MM.1S (cell line): Measurements from ENCODE around the gene PTPRB.

Experiments
- DNase-seq: peaks from one replicate; pipeline ENCODE4 v3.0.0-alpha.2; 2015
- H2AFZ ChIP-seq: fragments of 300-600 bp; sonication (generic); 2 replicates; pipeline ENCODE4 v1.6.0; 2016; ENCODE audit warnings: antibody characterized with exemption, low read length
- H3F3A ChIP-seq: fragments of 300-600 bp; sonication (generic); 2 replicates; pipeline ENCODE4 v1.6.1; 2016; ENCODE audit warnings: mild to moderate bottlenecking, antibody characterized with exemption, low read length, moderate library complexity, mixed read lengths; ENCODE audit not compliant: insufficient read depth
- H3K27ac ChIP-seq: fragments of 300-600 bp; sonication (generic); 2 replicates; pipeline ENCODE4 v1.5.1; 2016; ENCODE audit warnings: mild to moderate bottlenecking, low read length
- H3K27me3 ChIP-seq: fragments of 300-600 bp; sonication (generic); replicated peaks from 2 replicates; pipeline ENCODE4 v1.6.0; 2016; ENCODE audit warnings: low read length; ENCODE audit not compliant: insufficient read depth
- H3K36me3 ChIP-seq: fragments of 300-600 bp; sonication (generic); replicated peaks from 2 replicates; pipeline ENCODE4 v1.6.1; 2016; ENCODE audit warnings: mild to moderate bottlenecking, low read length, mixed read lengths; ENCODE audit not compliant: insufficient read depth
- H3K4me1 ChIP-seq: fragments of 300-600 bp; sonication (generic); 2 replicates; pipeline ENCODE4 v1.6.1; 2016; ENCODE audit warnings: low read length, mixed read lengths
- H3K4me2 ChIP-seq: fragments of 300-600 bp; sonication (generic); 2 replicates; pipeline ENCODE4 v1.6.0; 2016; ENCODE audit warnings: low read depth, low read length
- H3K4me3 ChIP-seq: fragments of 300-600 bp; sonication (generic); 2 replicates; pipeline ENCODE4 v1.5.1; 2016; ENCODE audit warnings: low read length, mixed read lengths
- H3K79me2 ChIP-seq: fragments of 300-600 bp; sonication (generic); 2 replicates; pipeline ENCODE4 v1.6.1; 2016; ENCODE audit warnings: mixed run types, low read length, mixed read lengths
- H3K9ac ChIP-seq: fragments of 300-600 bp; sonication (generic); 2 replicates; pipeline ENCODE4 v1.6.1; 2016; ENCODE audit warnings: low read length, mixed read lengths
- H3K9me2 ChIP-seq: fragments of 300-600 bp; sonication (generic); replicated peaks from 2 replicates; pipeline ENCODE4 v1.6.1; 2016; ENCODE audit warnings: mild to moderate bottlenecking, low read length, mixed read lengths; ENCODE audit not compliant: insufficient read depth
- H3K9me3 ChIP-seq: fragments of 300-600 bp; sonication (generic); replicated peaks from 2 replicates; pipeline ENCODE4 v1.6.1; 2016; ENCODE audit warnings: mild to moderate bottlenecking, low read length, mixed read lengths; ENCODE audit not compliant: insufficient read depth
- H4K20me1 ChIP-seq: fragments of 300-600 bp; sonication (generic); 2 replicates; pipeline ENCODE4 v1.6.1; 2016; ENCODE audit warnings: mild to moderate bottlenecking, low read length, moderate library complexity, mixed read lengths; ENCODE audit not compliant: insufficient read depth
- EZH2 ChIP-seq: fragments of 300-600 bp; sonication (generic); optimal IDR thresholded peaks from 2 replicates; pipeline ENCODE3; 2017; ENCODE audit warnings: low read depth, mild to moderate bottlenecking, antibody characterized with exemption, low read length, mixed read lengths
- EZH2phosphoT487 ChIP-seq: fragments of 300-600 bp; sonication (generic); IDR thresholded peaks from 2 replicates; pipeline ENCODE4 v1.6.1; 2018; ENCODE audit warnings: antibody characterized with exemption, low read length
- TF ChIP-seq, protein P1 (sequence below): fragments of 300-600 bp; sonication (generic); IDR thresholded peaks from 2 replicates; pipeline ENCODE4 v1.5.1; 2016; ENCODE audit warnings: antibody characterized with exemption, low read length, mixed read lengths

PTPRB gene

DNA sequence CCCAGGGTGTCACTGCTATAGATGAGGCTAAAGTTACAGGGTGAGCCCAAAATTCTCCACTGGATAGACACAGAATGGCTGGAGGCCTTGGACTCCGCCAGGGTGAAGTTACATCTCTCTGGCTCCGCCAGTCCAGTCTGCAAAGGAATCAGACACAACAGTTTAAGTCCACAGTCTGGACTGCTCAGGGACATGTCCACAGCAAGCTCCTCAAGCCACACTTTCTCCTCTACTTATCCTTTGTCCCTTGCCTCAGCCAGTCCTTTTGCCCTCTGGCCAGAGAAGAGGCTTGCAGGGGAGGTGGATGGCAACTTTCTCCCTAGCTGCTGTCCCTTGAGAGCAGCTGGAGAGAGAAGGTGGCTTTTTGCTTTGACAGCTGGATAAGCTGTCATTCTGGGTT is 28.0 kb downstream of the PTPRB start:
- no peak overlapping the region for H3K9ac ChIP-seq
- no peaks in the 10 kb centered on the region for H3K4me1 ChIP-seq
- no peaks in the 10 kb centered on the region for H3K79me2 ChIP-seq
- no peak overlapping the region for H3K27ac ChIP-seq
- no peaks in the 10 kb centered on the region for H3K9me2 ChIP-seq
- H3K27me3 ChIP-seq = no peaks in the 10 kb centered on the region
- no peaks in the 10 kb centered on the region for H3K9me3 ChIP-seq
- no peaks in the 10 kb centered on the region for H3K36me3 ChIP-seq
- H2AFZ ChIP-seq = no peak overlapping the region
- no peak for DNase-seq
- H3F3A ChIP-seq = no peaks in the 10 kb centered on the region
- no peaks in the 10 kb centered on the region for H4K20me1 ChIP-seq
- TF ChIP-seq EZH2phosphoT487 = no peak
- TF ChIP-seq EZH2 = no peak
- TF ChIP-seq, protein P1, sequence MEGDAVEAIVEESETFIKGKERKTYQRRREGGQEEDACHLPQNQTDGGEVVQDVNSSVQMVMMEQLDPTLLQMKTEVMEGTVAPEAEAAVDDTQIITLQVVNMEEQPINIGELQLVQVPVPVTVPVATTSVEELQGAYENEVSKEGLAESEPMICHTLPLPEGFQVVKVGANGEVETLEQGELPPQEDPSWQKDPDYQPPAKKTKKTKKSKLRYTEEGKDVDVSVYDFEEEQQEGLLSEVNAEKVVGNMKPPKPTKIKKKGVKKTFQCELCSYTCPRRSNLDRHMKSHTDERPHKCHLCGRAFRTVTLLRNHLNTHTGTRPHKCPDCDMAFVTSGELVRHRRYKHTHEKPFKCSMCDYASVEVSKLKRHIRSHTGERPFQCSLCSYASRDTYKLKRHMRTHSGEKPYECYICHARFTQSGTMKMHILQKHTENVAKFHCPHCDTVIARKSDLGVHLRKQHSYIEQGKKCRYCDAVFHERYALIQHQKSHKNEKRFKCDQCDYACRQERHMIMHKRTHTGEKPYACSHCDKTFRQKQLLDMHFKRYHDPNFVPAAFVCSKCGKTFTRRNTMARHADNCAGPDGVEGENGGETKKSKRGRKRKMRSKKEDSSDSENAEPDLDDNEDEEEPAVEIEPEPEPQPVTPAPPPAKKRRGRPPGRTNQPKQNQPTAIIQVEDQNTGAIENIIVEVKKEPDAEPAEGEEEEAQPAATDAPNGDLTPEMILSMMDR = no peak
- no peak overlapping the region for H3K4me3 ChIP-seq
- no peak overlapping the region for H3K4me2 ChIP-seq

DNA sequence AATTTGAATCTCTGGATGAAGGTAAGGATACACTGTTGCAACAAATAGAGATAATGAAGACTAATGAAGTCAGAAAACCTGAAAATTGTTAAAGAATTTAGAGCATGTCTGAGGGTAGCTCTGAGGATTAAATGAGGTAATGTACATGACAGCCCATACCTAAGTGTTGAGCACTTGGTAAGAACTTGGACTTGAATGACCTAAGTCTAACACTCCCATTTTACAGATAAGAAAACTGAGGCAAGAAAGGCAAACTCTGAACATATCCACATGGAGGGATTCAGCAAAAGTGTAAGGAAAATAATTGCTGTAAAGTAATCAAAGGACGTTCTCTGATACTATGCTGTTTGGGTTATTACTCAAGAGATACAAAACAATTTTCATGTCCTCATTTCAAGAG is 29.0 kb downstream of the PTPRB start:
- Histone ChIP-seq H3K9me3 (no peaks in the 10 kb centered on the region), H3K79me2 (no peaks in the 10 kb centered on the region), H3K27ac (no peak overlapping the region), H3F3A (no peaks in the 10 kb centered on the region), H3K4me3 (no peak overlapping the region), H4K20me1 (no peaks in the 10 kb centered on the region), H3K27me3 (no peaks in the 10 kb centered on the region), H3K36me3 (no peaks in the 10 kb centered on the region), H2AFZ (no peak overlapping the region), H3K9me2 (no peaks in the 10 kb centered on the region), H3K4me2 (no peak overlapping the region), H3K9ac (no peak overlapping the region), H3K4me1 (no peaks in the 10 kb centered on the region)
- TF ChIP-seq, protein P1 = no peak
- TF ChIP-seq EZH2 = no peak
- TF ChIP-seq EZH2phosphoT487 = no peak
- DNase-seq = no peak

- Histone ChIP-seq H3K4me2 (no peak overlapping the region), H3K9me2 (no peaks in the 10 kb centered on the region), H3K36me3 (no peaks in the 10 kb centered on the region), H3K79me2 (no peaks in the 10 kb centered on the region), H3K4me3 (no peak overlapping the region), H3K27me3 (no peaks in the 10 kb centered on the region), H3K9ac (no peak overlapping the region), H3K4me1 (no peaks in the 10 kb centered on the region), H3K9me3 (no peaks in the 10 kb centered on the region), H3F3A (no peaks in the 10 kb centered on the region), H3K27ac (no peak overlapping the region), H2AFZ (no peak overlapping the region), H4K20me1 (no peaks in the 10 kb centered on the region)
- no peak for DNase-seq
- no peak for TF ChIP-seq EZH2phosphoT487
- TF ChIP-seq EZH2 = no peak
- TF ChIP-seq, protein P1 = no peak
These were observed 30.1 kb downstream of the PTPRB start for GRCh38 chr12:70607107-70607506.

GRCh38 chr12:70605976-70606375 is 31.3 kb downstream of the PTPRB start:
- no peak for DNase-seq
- H3K4me2 ChIP-seq = no peak overlapping the region
- H3K4me1 ChIP-seq = no peaks in the 10 kb centered on the region
- no peaks in the 10 kb centered on the region for H3K9me2 ChIP-seq
- H3K4me3 ChIP-seq = no peak overlapping the region
- no peak for TF ChIP-seq EZH2
- TF ChIP-seq EZH2phosphoT487 = no peak
- TF ChIP-seq, protein P1 = no peak
- H2AFZ ChIP-seq = no peak overlapping the region
- no peak overlapping the region for H3K9ac ChIP-seq
- no peaks in the 10 kb centered on the region for H3F3A ChIP-seq
- H3K9me3 ChIP-seq = no peaks in the 10 kb centered on the region
- no peaks in the 10 kb centered on the region for H3K79me2 ChIP-seq
- H4K20me1 ChIP-seq = no peaks in the 10 kb centered on the region
- H3K27me3 ChIP-seq = no peaks in the 10 kb centered on the region
- H3K27ac ChIP-seq = no peak overlapping the region
- no peaks in the 10 kb centered on the region for H3K36me3 ChIP-seq
